Measurements from ENCODE around the gene SIN3B.

SIN3B gene

GRCh38 chr19:16825312-16826052, 3.7 kb upstream of the SIN3B start:
- DNase-seq (ENCODE audit: low read depth in 2 of 2, low spot score in 1 of 2) = no peak

- DNase-seq (ENCODE audit: low read depth in 2 of 2, low spot score in 1 of 2) = no peak
Measured at GRCh38 chr19:16829822-16830289, 658 bp downstream of the SIN3B start.

GRCh38 chr19:16830679-16831078, 1.5 kb downstream of the SIN3B start:
- no peak for DNase-seq (ENCODE audit: low read depth in 2 of 2, low spot score in 1 of 2)

- no peak for DNase-seq (ENCODE audit: low read depth in 2 of 2, low spot score in 1 of 2)
Measured at GRCh38 chr19:16831531-16831930, 2.3 kb downstream of the SIN3B start.

- DNase-seq (ENCODE audit: low read depth in 2 of 2, low spot score in 1 of 2) = no peak
Measured at GRCh38 chr19:16834747-16835146, 5.5 kb downstream of the SIN3B start.

- no peak for DNase-seq (ENCODE audit: low read depth in 2 of 2, low spot score in 1 of 2)
Measured at GRCh38 chr19:16836115-16837034, 7.2 kb downstream of the SIN3B start.

GRCh38 chr19:16837035-16837362, 7.8 kb downstream of the SIN3B start:
- no peak for DNase-seq (ENCODE audit: low read depth in 2 of 2, low spot score in 1 of 2)

GRCh38 chr19:16841391-16841926, 12.3 kb downstream of the SIN3B start:
- no peak for DNase-seq (ENCODE audit: low read depth in 2 of 2, low spot score in 1 of 2)

- no peak for DNase-seq (ENCODE audit: low read depth in 2 of 2, low spot score in 1 of 2)
Measured at GRCh38 chr19:16846901-16847300, 17.7 kb downstream of the SIN3B start.

GRCh38 chr19:16847430-16847829, 18.2 kb downstream of the SIN3B start:
- DNase-seq (ENCODE audit: low read depth in 2 of 2, low spot score in 1 of 2) = no peak

GRCh38 chr19:16849168-16849567, 20.0 kb downstream of the SIN3B start:
- no peak for DNase-seq (ENCODE audit: low read depth in 2 of 2, low spot score in 1 of 2)

GRCh38 chr19:16850133-16850532, 20.9 kb downstream of the SIN3B start:
- no peak for DNase-seq (ENCODE audit: low read depth in 2 of 2, low spot score in 1 of 2)

GRCh38 chr19:16851031-16851712, 22.0 kb downstream of the SIN3B start:
- no peak for DNase-seq (ENCODE audit: low read depth in 2 of 2, low spot score in 1 of 2)

- DNase-seq (ENCODE audit: low read depth in 2 of 2, low spot score in 1 of 2) = no peak
Measured at GRCh38 chr19:16853066-16853465, 23.9 kb downstream of the SIN3B start.

- no peak for DNase-seq (ENCODE audit: low read depth in 2 of 2, low spot score in 1 of 2)
Measured at GRCh38 chr19:16856091-16856490, 26.9 kb downstream of the SIN3B start.

- DNase-seq (ENCODE audit: low read depth in 2 of 2, low spot score in 1 of 2) = no peak
Measured at GRCh38 chr19:16859626-16860025, 30.4 kb downstream of the SIN3B start.

- DNase-seq (ENCODE audit: low read depth in 2 of 2, low spot score in 1 of 2) = no peak
Measured at GRCh38 chr19:16860118-16860517, 30.9 kb downstream of the SIN3B start.

- DNase-seq (ENCODE audit: low read depth in 2 of 2, low spot score in 1 of 2) = no peak
Measured at GRCh38 chr19:16861011-16861410, 31.8 kb downstream of the SIN3B start.

GRCh38 chr19:16861834-16862233, 32.6 kb downstream of the SIN3B start:
- no peak for DNase-seq (ENCODE audit: low read depth in 2 of 2, low spot score in 1 of 2)

GRCh38 chr19:16862826-16863415, 33.7 kb downstream of the SIN3B start:
- no peak for DNase-seq (ENCODE audit: low read depth in 2 of 2, low spot score in 1 of 2)

GRCh38 chr19:16867211-16867610, 38.0 kb downstream of the SIN3B start:
- DNase-seq (ENCODE audit: low read depth in 2 of 2, low spot score in 1 of 2) = no peak

All from stimulated activated CD8-positive, alpha-beta memory T cell treated with anti-CD3 and anti-CD28 coated beads, Interleukin-4, amount 100 ng/mL, for 4 hours (primary cell).